Upper lobe of left lung (tissue), 4 donors: ENCODE measurements around the gene AKR7A2.
A peak's percentile ranks its signal among the peaks of the same experiment; 100 is the strongest.

Source experiments
- EP300 ChIP-seq, 4 donors: sonication (generic); formaldehyde crosslinking; IDR thresholded peaks; one replicate each; pipeline ENCODE4 v1.5.1; 2017; ENCODE audit warnings: antibody characterized with exemption in 4 of 4, control low read depth in 2 of 4
- POLR2A ChIP-seq, 4 donors: fragments of 450-650 bp; IDR thresholded peaks; one replicate each; pipeline ENCODE4 v1.5.1; 2016 to 2017; ENCODE audit warnings: antibody characterized with exemption in 4 of 4, mild to moderate bottlenecking in 2 of 4
- POLR2AphosphoS5 ChIP-seq, 2 donors: sonication (generic); formaldehyde crosslinking; IDR thresholded peaks; one replicate each; pipeline ENCODE4 v1.5.1; 2017; ENCODE audit warnings: antibody characterized with exemption in 2 of 2
- TF ChIP-seq, protein P1 (sequence below), 6 experiments: fragments of 450-650 bp in 4 of 6; fragments of 200-600 bp in 2 of 6; sonication (generic) in 2 of 6; IDR thresholded peaks; one replicate each; pipeline ENCODE4 v1.5.1; 2016 to 2019; ENCODE audit warnings: antibody characterized with exemption in 6 of 6

DNA sequence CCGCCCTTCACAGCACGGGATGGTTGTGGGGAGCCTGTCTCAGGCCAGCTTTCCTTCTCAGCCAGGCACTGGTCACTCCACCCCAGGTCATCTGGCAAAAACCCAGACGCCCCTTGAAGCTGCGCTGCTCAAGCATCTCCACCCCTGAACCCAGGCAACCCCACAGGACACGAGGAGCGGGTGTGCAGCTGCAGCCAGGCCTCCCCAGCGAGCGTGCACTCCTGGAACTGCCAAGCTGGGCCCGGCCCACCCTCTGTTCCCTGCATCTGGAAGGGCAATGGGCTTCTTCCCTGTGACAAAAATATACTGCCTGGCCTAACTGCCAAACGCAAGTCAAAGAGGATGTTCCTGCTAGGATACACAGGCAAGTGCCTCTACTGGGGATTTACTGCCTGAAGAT lies 39.9 kb upstream of the AKR7A2 start:
- TF ChIP-seq, protein P1, sequence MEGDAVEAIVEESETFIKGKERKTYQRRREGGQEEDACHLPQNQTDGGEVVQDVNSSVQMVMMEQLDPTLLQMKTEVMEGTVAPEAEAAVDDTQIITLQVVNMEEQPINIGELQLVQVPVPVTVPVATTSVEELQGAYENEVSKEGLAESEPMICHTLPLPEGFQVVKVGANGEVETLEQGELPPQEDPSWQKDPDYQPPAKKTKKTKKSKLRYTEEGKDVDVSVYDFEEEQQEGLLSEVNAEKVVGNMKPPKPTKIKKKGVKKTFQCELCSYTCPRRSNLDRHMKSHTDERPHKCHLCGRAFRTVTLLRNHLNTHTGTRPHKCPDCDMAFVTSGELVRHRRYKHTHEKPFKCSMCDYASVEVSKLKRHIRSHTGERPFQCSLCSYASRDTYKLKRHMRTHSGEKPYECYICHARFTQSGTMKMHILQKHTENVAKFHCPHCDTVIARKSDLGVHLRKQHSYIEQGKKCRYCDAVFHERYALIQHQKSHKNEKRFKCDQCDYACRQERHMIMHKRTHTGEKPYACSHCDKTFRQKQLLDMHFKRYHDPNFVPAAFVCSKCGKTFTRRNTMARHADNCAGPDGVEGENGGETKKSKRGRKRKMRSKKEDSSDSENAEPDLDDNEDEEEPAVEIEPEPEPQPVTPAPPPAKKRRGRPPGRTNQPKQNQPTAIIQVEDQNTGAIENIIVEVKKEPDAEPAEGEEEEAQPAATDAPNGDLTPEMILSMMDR (IDR thresholded peaks at IDR 0.05): no peak
- TF ChIP-seq POLR2A (IDR thresholded peaks at IDR 0.05) (no peak), POLR2AphosphoS5 (IDR thresholded peaks at IDR 0.05) (peak in 1 of 2 donors; percentile 14), EP300 (IDR thresholded peaks at IDR 0.05) (no peak)
